HG03108 (cell line): ENCODE results near the gene ANAPC15.

Source experiments
- ATAC-seq: cut with Tn5 transposase; IDR thresholded peaks from one replicate; pipeline ENCODE4 v1.9.1; 2021; ENCODE audit warnings: moderate library complexity; ENCODE audit not compliant: unreplicated experiment

Gene ANAPC15

GRCh38 chr11:72127923-72128322 is 15.4 kb upstream of the ANAPC15 start:
- no peak for ATAC-seq

GRCh38 chr11:72125956-72126355 is 13.5 kb upstream of the ANAPC15 start:
- no peak for ATAC-seq

DNA sequence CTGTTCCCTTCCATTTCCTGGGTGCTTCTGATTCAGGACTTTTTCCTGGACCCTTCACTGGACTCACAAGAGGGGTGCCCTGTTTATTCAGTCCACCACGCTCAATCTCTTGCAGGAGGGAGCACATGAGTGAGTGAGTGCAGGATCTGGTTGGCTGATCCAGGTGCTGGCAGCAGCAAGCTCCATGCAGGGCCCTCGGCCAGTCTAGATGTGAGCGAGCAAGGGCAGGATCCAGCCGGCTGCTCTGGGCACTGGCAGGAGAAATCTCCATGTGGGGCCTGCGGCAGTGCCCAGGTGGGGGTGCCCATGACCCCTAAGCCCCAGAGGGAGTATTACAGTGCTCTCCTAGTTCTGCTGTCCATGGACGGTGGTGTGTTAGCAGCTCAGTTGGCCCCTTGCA is 11.6 kb upstream of the ANAPC15 start:
- no peak for ATAC-seq

DNA sequence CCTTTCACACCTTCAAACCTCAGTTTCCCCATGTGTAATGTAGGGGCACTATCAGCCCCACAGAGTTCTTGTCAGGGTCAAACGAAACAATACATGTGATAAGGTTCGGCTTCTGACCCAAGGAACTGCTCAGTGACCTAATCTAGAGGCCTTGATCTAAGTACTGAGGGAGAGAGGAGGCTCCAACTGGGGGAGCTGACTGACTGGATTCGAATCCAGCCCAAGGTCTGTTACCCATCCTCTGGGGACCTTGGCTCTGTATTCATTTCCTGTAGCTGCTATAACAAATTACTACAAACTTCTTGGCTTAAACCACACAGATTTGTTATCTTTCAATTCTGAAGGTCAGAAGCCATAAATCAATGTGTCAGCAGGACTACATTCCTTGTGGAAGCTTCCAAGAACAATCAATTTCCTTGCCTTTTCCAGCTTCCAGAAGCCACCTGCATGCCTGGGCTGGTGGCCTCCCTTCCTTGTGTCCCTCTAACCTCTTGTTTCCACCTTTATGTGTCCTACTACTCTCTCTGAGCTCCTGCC is 10.7 kb upstream of the ANAPC15 start:
- ATAC-seq = no peak

DNA sequence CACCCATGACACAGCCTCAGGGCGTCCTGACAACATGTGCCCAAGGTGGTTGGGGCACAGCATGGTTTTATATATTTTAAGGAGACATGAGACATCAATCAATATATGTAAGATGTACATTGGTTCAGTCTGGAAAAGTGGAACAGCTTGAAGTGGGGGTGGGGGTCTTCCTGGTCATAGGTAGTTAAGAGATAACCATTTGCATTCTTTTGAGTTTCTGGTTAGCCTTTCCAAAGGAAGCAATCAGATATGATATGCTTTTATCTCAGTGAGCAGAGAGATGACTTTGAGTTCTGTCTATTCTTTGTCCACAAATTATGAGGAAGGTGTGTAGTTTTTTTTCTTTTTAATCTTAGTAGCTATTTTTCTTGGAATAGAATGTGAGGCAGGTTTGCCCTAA is 10.1 kb upstream of the ANAPC15 start:
- ATAC-seq = no peak

GRCh38 chr11:72120930-72121329 is 8.4 kb upstream of the ANAPC15 start:
- ATAC-seq = no peak

DNA sequence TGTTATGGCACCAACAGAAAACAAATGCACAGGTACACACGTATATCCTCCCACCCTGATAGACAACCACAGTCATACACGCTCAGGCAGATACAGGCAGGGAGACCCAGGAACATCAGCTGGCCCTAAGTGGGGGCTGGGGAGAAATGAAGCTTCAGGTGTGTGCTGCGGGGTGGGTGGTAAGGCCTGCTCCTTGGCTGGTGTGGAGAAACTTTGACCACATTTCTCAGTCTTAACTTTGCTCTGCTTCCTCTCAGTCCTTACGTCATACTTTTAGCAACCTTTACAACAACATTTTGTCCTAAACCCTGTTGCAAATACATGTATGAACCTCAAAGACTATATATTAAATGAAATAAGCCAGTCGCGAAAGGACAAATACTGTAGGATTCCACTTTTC is 6.7 kb upstream of the ANAPC15 start:
- no peak for ATAC-seq

DNA sequence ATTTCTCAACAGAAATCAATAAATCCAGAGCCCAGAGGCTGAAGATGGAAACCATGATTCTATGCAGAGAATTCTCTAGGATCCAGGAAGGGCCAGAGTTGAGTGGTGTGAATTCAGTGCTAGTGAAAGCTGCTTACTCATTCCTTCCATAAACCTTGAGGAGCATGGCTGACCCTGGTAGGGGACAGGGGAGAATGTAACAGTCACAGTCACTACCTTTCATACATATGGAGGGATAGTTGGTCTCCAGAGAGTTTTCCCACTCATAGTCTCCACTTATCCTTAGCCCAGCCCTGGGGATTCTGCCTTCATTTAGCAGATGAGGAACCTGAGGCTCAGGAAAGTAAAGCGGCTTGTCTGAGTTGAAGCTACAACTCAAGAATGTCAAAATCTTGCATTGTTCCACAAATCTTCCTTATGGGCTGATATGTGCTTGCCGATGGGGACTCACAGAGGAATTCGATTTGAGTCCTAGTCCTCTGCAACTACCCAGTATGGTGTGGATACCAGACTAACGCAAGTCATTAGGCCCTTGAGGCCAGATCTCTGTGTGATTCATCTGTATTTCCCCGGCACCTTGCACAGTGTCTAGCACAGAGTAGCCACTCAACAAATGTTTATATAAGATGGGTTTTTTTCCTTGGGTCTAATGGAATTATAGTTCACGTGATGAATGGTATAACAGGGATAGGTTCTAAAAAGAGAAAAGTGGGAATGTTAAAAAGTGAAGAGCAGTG is 3.7 kb upstream of the ANAPC15 start:
- no peak for ATAC-seq

- ATAC-seq = no peak
Measured at GRCh38 chr11:72114570-72114969, 2.1 kb upstream of the ANAPC15 start.

DNA sequence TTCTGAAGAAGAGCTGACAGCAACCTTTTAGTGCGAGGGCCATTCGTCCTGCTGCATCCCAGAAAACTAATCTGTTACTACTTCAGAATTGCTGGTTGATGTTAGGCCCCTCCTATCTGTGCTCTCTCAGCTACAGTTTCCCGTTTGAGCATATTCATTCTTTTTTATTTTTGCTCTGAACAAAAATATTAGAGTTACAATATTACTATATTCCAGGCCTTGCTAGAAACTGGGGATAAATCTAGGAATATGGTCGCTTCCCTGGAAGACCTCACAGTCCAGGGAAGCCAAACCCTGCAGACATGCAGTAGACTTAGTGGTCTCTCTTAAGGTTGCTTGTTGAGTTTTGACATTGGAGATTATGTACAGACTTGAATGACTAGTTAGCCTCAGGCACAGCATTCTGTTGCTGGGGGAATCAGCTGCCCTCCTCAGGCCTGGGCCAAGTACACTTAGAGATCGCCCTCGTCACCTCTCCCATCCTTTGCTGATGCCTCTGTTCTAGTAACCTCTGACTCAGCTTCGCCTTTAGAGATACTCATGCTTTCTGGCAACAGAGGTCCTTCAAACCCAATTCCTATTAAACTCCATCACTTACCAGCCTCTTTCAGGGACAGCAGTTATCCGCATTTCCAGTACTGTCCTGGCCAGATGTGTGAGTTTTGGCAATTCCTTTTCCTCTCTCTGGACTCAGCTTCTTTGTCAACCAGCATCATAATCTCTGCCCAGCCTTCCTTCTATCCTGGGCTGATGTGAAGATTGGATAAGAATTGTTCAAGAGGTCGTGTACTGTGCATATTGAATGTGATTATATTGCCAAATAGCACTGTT is 698 bp upstream of the ANAPC15 start:
- ATAC-seq = no peak

GRCh38 chr11:72111300-72112142 is 974 bp downstream of the ANAPC15 start:
- no peak for ATAC-seq

DNA sequence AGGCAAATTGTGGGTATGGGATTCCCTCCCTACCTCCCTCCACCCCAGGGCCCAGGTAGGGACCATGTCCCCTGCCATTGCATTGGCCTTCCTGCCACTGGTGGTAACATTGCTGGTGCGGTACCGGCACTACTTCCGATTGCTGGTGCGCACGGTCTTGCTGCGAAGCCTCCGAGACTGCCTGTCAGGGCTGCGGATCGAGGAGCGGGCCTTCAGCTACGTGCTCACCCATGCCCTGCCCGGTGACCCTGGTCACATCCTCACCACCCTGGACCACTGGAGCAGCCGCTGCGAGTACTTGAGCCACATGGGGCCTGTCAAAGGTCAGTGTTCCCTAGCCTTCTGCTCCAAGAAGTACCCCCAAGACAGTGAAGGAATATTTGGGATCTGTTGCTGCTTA is 6.6 kb downstream of the ANAPC15 start, which contains the start of gene TOMT:
TSS of gene TOMT (plus strand) at position 37 of the 400 bp plus-strand sequence. CDS start at position 65, 28 bp downstream.
- no peak for ATAC-seq

DNA sequence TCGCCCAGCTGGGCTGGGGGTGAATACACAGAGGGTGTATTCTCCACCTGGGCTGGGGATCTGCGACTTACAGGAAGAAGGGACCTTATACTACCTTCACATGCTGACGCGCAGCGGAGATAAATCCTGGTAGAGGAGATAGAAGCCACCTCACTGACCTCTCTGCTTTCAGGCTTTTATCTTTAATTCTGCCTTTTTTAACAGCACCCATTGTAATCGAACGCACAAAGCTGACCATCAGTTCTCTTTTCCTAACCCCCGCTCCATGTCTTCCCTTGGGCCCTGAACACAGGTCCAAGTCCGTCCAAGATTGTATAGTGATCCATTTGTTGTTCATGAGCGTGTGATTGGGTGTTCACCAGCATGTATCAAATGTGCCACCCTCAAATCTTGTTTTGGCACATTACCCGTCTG is 8.7 kb downstream of the ANAPC15 start:
- no peak for ATAC-seq

DNA sequence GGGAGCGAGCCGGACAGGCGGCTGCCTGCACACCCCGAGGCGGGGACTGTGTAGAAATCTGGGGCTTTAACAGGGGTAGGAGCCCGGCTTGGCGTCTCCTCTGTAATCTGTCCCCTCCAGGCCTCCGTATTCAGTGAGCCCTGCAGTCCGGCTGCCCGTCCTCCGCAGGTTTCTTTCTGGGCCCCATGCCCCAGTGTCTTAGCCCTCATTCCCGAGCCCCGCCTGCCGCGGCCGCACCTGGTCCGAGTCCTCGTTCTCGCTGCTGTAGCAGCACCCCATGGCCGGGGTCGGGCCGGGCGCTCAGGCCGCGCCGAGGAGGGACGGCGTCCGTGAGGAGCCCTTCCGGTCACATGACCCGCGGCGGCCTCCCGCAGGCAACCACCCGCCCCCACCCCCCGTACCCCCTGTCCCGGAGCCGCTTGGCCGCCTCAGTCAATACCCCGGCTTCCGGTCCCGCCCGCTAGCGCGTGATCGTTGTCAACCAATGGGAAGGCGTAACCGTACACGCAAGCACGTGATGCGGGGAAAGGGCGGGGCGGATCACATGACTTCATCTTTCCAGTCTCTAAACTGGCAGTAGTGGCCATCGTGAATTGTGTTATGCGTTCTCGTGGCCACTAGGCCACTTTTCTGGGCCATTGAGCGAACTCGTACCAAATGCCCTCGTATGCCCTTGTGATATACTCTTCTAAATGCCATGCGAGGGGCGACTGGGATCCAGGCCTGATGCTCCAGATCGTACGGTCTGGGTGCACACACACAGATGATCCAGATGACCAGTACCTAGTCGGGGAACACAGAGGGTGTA is 9.3 kb downstream of the ANAPC15 start, which contains the start of gene LAMTOR1:
TSS of gene LAMTOR1 (minus strand) at position 352 of the 808 bp plus-strand sequence. CDS start at position 279, 73 bp downstream.
- peak; percentile 79 for ATAC-seq

GRCh38 chr11:72102631-72102945 is 9.9 kb downstream of the ANAPC15 start:
- ATAC-seq = no peak

- no peak for ATAC-seq
Measured at GRCh38 chr11:72102162-72102561, 10.3 kb downstream of the ANAPC15 start.

- no peak for ATAC-seq
Measured at GRCh38 chr11:72100462-72100861, 12.0 kb downstream of the ANAPC15 start.

DNA sequence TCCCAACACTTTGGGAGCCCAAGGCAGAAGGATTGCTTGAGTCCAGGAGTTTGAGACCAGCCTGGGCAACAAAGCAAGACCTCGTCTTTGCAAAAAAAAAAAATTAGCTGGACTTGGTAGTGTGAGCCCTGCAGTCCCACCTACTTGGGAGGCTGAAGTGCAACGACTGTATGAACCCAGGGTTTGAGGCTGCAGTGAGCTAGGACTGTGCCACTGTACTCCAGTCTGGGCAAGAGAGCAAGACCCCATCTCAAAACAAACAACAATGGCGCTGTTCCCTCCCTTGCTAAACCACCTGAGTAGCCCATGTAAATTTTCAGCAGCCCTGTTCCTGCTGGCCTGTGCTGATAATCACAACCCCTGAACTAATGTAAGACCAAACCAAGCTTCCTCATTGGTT is 12.5 kb downstream of the ANAPC15 start:
- no peak for ATAC-seq

DNA sequence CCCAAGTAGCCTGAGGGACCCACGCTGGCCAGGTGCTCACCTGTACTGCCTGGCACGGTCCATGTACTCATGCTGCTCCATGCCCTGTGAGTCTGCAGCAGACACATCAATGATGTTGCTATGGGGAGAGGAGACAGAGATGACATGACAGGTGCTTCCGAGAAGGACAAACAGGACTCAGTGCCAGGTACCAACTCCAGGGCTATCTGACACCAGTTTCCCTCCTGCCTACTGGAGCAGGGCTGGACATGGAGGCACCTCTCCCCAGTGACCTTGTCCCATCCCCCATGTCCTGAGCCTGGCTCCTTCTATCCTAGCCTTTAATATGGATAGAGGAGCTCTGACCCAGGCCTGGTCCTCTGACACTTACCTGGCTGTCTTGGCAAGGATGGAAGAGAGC is 13.8 kb downstream of the ANAPC15 start:
- ATAC-seq = no peak

DNA sequence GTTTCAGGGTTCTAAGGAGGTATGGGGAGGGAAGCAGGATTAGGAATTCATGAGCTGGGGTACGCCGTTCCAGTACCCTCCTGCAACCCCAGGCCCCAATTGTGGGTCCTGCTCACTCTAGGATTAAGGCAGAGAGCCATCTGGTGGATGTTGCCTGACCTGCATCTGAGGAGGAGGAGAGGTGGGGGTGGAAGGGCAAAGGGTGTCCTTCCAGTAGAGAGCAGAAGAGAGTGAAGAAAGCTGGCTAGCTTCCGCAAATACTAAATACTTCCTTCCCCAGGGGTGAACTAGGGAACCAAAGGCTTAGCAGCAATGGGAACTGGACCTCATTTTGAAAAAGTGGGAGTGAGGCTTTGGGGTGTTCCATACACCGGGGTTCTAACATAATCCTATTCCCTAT is 21.2 kb downstream of the ANAPC15 start:
- ATAC-seq = no peak
